ENCODE results near the gene CHGA.
A peak's percentile ranks its signal among the peaks of the same experiment; 100 is the strongest.

The CHGA gene

GRCh38 chr14:92945544-92945943, 22.6 kb downstream of the CHGA start (continued):
- TF ChIP-seq CREB5 (CRISPR knock-in tag; IDR thresholded peaks at IDR 0.05; ENCODE audit: low read depth): no peak
- no peak for TF ChIP-seq OSR1 (CRISPR knock-in tag; IDR thresholded peaks at IDR 0.05)
- no peak for TF ChIP-seq ZNF8 (CRISPR knock-in tag; IDR thresholded peaks at IDR 0.05)
- no peak for TF ChIP-seq PATZ1 (CRISPR knock-in tag; IDR thresholded peaks at IDR 0.05; ENCODE audit: borderline replicate concordance)
- no peak for TF ChIP-seq ZNF70 (CRISPR knock-in tag; IDR thresholded peaks at IDR 0.05)
- TF ChIP-seq ZC3H10 (CRISPR knock-in tag; IDR thresholded peaks at IDR 0.05): no peak
- no peak for TF ChIP-seq ISL1 (CRISPR knock-in tag; IDR thresholded peaks at IDR 0.05)
- no peak for TF ChIP-seq TOX (CRISPR knock-in tag; IDR thresholded peaks at IDR 0.05; ENCODE audit: borderline replicate concordance)
- TF ChIP-seq ESRRG (CRISPR knock-in tag; IDR thresholded peaks at IDR 0.05): no peak

- TF ChIP-seq PATZ1 (CRISPR knock-in tag; IDR thresholded peaks at IDR 0.05; ENCODE audit: borderline replicate concordance): no peak
- TF ChIP-seq SNAI2 (CRISPR knock-in tag; IDR thresholded peaks at IDR 0.05): no peak
- TF ChIP-seq TOX (CRISPR knock-in tag; IDR thresholded peaks at IDR 0.05; ENCODE audit: borderline replicate concordance): no peak
- TF ChIP-seq CSRNP3 (CRISPR knock-in tag; IDR thresholded peaks at IDR 0.05): no peak
- TF ChIP-seq ZC3H10 (CRISPR knock-in tag; IDR thresholded peaks at IDR 0.05): no peak
- TF ChIP-seq ISL1 (CRISPR knock-in tag; IDR thresholded peaks at IDR 0.05): no peak
- no peak for TF ChIP-seq TSHZ2 (CRISPR knock-in tag; IDR thresholded peaks at IDR 0.05)
- no peak for TF ChIP-seq BACH2 (CRISPR knock-in tag; IDR thresholded peaks at IDR 0.05; ENCODE audit: borderline replicate concordance)
- TF ChIP-seq POU6F1 (CRISPR knock-in tag; IDR thresholded peaks at IDR 0.05; ENCODE audit: borderline replicate concordance, low read depth): no peak
- no peak for TF ChIP-seq CREB5 (CRISPR knock-in tag; IDR thresholded peaks at IDR 0.05; ENCODE audit: low read depth)
- no peak for TF ChIP-seq ZNF8 (CRISPR knock-in tag; IDR thresholded peaks at IDR 0.05)
- peak; percentile 46 for ATAC-seq
These were observed 23.3 kb downstream of the CHGA start for GRCh38 chr14:92945959-92946846.
